GM12878 (cell line): Measurements from ENCODE around the gene PPP1R14B. TPM values are rescaled to one million over a fixed set of nuclear protein-coding genes. Genes with fewer than 3 reads are reported as not detected.
A peak's percentile ranks its signal among the peaks of the same experiment; 100 is the strongest.

Experiments
- BCLAF1 ChIP-seq: fragments of 450-650 bp; IDR thresholded peaks from 2 replicates; pipeline ENCODE4 v1.6.1; 2017; ENCODE audit warnings: antibody characterized with exemption, mild to moderate bottlenecking, moderate library complexity
- CUX1 ChIP-seq: IDR thresholded peaks from 2 replicates; pipeline ENCODE4 v1.6.1; 2012; ENCODE audit warnings: improper control_type of control experiment, low read depth, low read length; ENCODE audit not compliant: insufficient replicate concordance
- FOXK2 ChIP-seq: fragments of 450-650 bp; IDR thresholded peaks from 2 replicates; pipeline ENCODE4 v1.6.1; 2017; ENCODE audit warnings: mild to moderate bottlenecking, moderate library complexity
- IKZF1 ChIP-seq: fragments of 450-650 bp; conservative IDR thresholded peaks from 2 replicates; pipeline ENCODE4 v1.6.1; 2017; ENCODE audit warnings: antibody characterized with exemption, mild to moderate bottlenecking
- KLF5 ChIP-seq: fragments of 450-650 bp; IDR thresholded peaks from 2 replicates; pipeline ENCODE4 v1.6.1; 2014; ENCODE audit warnings: mild to moderate bottlenecking; ENCODE audit not compliant: partially characterized antibody
- MTA2 ChIP-seq: fragments of 450-650 bp; IDR thresholded peaks from 2 replicates; pipeline ENCODE4 v1.6.1; 2016; ENCODE audit warnings: low read depth, mild to moderate bottlenecking, moderate library complexity
- RCOR1 ChIP-seq: conservative IDR thresholded peaks from 2 replicates; pipeline ENCODE4 v1.6.1; 2012; ENCODE audit warnings: low read depth, low read length, improper control_type of control experiment
- RFX5 ChIP-seq: IDR thresholded peaks from 2 replicates; pipeline ENCODE4 v1.6.1; 2011; ENCODE audit warnings: low read depth, low read length, improper control_type of control experiment
- RUNX3 ChIP-seq: IDR thresholded peaks from 2 replicates; pipeline ENCODE4 v1.6.1; 2012; ENCODE audit warnings: low read length, inconsistent platforms
- SRF ChIP-seq, 2 experiments: IDR thresholded peaks; 2 replicates each; pipeline ENCODE4 v1.6.1; 2011; ENCODE audit warnings: low read depth in 2 of 2, low read length in 2 of 2, mild to moderate bottlenecking in 1 of 2, moderate library complexity in 1 of 2
- TARDBP ChIP-seq: IDR thresholded peaks from 2 replicates; pipeline ENCODE4 v1.6.1; 2016; ENCODE audit warnings: borderline replicate concordance
- ZBTB11 ChIP-seq: fragments of 450-650 bp; formaldehyde crosslinking; IDR thresholded peaks from 2 replicates; pipeline ENCODE4 v1.5.0; 2022; ENCODE audit warnings: mild to moderate bottlenecking, missing genetic modification characterization
- ZBTB33 ChIP-seq: fragments of 450-650 bp; IDR thresholded peaks from 2 replicates; pipeline ENCODE4 v1.6.1; 2017; ENCODE audit warnings: mild to moderate bottlenecking
- ZNF384 ChIP-seq: IDR thresholded peaks from 2 replicates; pipeline ENCODE4 v1.6.1; 2012; ENCODE audit warnings: low read depth, mild to moderate bottlenecking, low read length, improper control_type of control experiment, borderline replicate concordance
- ZNF622 ChIP-seq: fragments of 450-650 bp; IDR thresholded peaks from 2 replicates; pipeline ENCODE4 v1.6.1; 2017; ENCODE audit warnings: mild to moderate bottlenecking, inconsistent platforms
- polyA plus RNA-seq, 11 experiments: library from polyadenylated mRNA; depleted of rRNA in 4 of 11; unstranded in 6 of 11; stranded (reverse) in 5 of 11; fragments of >200 nt; fragmentation: Nextera tagmentation in 4 of 11; fragmentation: Illumina TruSeq in 1 of 11; extraction: Ambion mirVana in 4 of 11; extraction: Trizol in 1 of 11; gene quantifications; 1 replicate in 1 of 11; 2 replicates in 10 of 11; pipeline versions ENCODE4 v1.2.1 to v1.2.3, GENCODE V29; 2011 to 2016; ENCODE audit warnings: inconsistent platforms in 2 of 11, missing spikeins in 2 of 11, low read depth in 1 of 11
- total RNA-seq, 4 experiments: library from RNA; depleted of rRNA in 3 of 4; stranded (reverse); fragments of >200 nt in 3 of 4; fragmentation: Illumina TruSeq in 1 of 4; extraction: Trizol in 1 of 4; gene quantifications; 2 replicates each; pipeline versions ENCODE4 v1.2.1 to v1.2.3, GENCODE V29; 2013 to 2021

The PPP1R14B gene
- total and polyA plus RNA-seq, 10 of the 15 experiments (the other 5 are each of a cell fraction or from before 2014, with no cell fraction given) = 8.4 to 283 (median 124) TPM

- TF ChIP-seq ZBTB11 (CRISPR knock-in tag) (no peak), IKZF1 (peak; percentile 60), SRF (IDR thresholded peaks at IDR 0.05; ENCODE audit: low read depth in 2 of 2, low read length in 2 of 2) (no peak), ZNF384 (no peak), TARDBP (no peak), RCOR1 (no peak), MTA2 (0 out of 2 replicates have a peak, but pooled peaks have one; percentile 11), KLF5 (peak; percentile 61), BCLAF1 (no peak), ZBTB33 (no peak), RUNX3 (peak; percentile 26; the same call in 1 of the 2 replicates), ZNF622 (no peak), CUX1 (no peak), RFX5 (peak; percentile 16; the same call in 1 of the 2 replicates), FOXK2 (no peak)
Observed at GRCh38 chr11:64206457-64207255, 40.1 kb downstream of the PPP1R14B start, which contains the start of gene FERMT3 (continued).
